Measurements from ENCODE around the gene ZMYND8.

Gene ZMYND8

DNA sequence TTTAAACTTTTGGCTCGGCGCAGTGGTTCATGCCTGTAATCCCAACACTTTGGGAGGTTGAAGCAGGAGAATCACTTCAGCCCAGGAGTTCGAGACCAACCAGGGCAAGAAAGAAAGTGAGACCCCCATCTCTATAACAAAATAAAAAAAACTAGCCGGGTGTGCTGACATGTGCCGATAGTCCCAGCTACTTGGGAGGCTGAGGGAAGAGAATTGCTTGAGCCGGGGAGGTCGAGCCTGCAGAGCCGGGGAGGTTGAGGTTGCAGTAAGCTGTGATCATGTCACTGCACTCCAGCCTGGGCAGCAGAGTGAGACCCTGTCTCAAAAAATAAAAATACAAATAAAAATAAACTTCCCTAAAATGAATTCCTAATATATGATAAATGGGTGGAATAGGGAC lies 50.4 kb downstream of the ZMYND8 start:
- Histone ChIP-seq H3K36me3 (ENCODE audit: control insufficient read depth, insufficient read depth, low read length) (peaks cover 24% of the 10 kb centered on the region), H3K4me3 (replicated peaks; ENCODE audit: low read depth, low read length) (no peak overlapping the region), H3K27me3 (replicated peaks; ENCODE audit: control insufficient read depth, insufficient read depth, low read length) (no peaks in the 10 kb centered on the region)
- TF ChIP-seq, protein P1, sequence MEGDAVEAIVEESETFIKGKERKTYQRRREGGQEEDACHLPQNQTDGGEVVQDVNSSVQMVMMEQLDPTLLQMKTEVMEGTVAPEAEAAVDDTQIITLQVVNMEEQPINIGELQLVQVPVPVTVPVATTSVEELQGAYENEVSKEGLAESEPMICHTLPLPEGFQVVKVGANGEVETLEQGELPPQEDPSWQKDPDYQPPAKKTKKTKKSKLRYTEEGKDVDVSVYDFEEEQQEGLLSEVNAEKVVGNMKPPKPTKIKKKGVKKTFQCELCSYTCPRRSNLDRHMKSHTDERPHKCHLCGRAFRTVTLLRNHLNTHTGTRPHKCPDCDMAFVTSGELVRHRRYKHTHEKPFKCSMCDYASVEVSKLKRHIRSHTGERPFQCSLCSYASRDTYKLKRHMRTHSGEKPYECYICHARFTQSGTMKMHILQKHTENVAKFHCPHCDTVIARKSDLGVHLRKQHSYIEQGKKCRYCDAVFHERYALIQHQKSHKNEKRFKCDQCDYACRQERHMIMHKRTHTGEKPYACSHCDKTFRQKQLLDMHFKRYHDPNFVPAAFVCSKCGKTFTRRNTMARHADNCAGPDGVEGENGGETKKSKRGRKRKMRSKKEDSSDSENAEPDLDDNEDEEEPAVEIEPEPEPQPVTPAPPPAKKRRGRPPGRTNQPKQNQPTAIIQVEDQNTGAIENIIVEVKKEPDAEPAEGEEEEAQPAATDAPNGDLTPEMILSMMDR (IDR thresholded peaks at IDR 0.05; ENCODE audit: insufficient read depth, low read length, poor library complexity, severe bottlenecking), result no peak
- no peak for DNase-seq (ENCODE audit: extremely low read depth, insufficient read length)

DNA sequence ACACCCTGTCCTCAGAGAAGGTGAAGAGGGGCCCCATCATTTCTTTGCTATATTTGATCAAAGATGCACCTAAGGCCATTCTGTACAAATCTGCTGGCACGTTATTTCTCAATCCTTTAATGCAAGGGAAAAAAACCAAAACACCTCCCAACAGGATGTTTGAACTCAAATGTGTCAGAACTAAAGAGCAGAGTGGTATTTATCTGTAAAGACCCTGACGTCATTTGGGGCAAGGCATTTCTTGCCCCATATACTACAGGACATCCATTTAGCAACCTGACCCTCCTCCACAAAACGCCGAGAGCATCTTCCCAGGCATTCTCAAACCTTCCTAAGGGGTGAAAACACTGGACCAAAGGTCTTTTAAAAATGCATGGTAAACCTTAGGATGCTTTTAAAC lies 50.8 kb downstream of the ZMYND8 start:
- Histone ChIP-seq H3K27me3 (replicated peaks; ENCODE audit: control insufficient read depth, insufficient read depth, low read length) (no peaks in the 10 kb centered on the region), H3K36me3 (ENCODE audit: control insufficient read depth, insufficient read depth, low read length) (peaks cover 23% of the 10 kb centered on the region), H3K4me3 (replicated peaks; ENCODE audit: low read depth, low read length) (no peak overlapping the region)
- no peak for DNase-seq (ENCODE audit: extremely low read depth, insufficient read length)
- TF ChIP-seq, protein P1 (IDR thresholded peaks at IDR 0.05; ENCODE audit: insufficient read depth, low read length, poor library complexity, severe bottlenecking), result no peak

DNA sequence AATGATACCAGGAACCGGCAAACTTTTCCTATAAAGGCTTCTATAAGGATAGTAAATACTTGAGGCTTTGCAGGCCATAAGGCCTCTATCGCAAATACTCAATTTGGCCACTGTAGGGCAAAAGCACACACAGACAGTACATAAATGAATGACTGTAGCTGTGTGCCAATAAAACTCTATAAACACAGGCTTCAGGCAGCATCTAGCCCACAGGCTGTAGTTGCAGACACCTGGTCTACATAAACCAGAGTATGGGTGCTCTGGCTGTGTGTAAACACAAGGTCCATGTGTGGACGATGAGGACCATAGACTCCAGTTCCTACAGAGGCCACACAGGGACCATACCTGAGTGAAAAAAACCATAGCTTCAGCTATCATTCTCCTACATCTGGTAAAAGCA lies 52.2 kb downstream of the ZMYND8 start:
- no peak for DNase-seq (ENCODE audit: extremely low read depth, insufficient read length)
- Histone ChIP-seq H3K4me3 (replicated peaks; ENCODE audit: low read depth, low read length) (no peak overlapping the region), H3K36me3 (ENCODE audit: control insufficient read depth, insufficient read depth, low read length) (peaks cover 24% of the 10 kb centered on the region), H3K27me3 (replicated peaks; ENCODE audit: control insufficient read depth, insufficient read depth, low read length) (no peaks in the 10 kb centered on the region)
- TF ChIP-seq, protein P1 (IDR thresholded peaks at IDR 0.05; ENCODE audit: insufficient read depth, low read length, poor library complexity, severe bottlenecking), result no peak

DNA sequence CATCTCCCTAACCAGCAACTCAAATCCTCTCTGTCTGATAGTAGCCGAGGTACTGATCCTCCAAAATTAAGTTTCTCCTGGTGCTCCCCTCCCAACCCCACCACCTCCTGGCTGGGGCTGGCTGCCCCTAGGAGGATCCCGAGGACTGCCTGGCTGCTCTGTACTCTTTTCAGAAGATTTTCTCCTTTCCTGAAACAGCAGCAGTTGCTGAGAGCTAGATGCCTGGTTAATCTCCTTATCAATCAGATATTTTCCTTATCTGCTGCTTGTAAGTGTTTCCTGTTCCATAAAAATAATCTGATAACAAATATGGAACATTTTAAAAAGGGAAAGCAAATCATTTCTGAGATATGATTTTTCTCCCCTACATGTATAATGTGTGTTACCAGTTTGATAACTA lies 52.8 kb downstream of the ZMYND8 start:
- no peak for DNase-seq (ENCODE audit: extremely low read depth, insufficient read length)
- H3K36me3 ChIP-seq (ENCODE audit: control insufficient read depth, insufficient read depth, low read length), result peaks cover 24% of the 10 kb centered on the region

DNA sequence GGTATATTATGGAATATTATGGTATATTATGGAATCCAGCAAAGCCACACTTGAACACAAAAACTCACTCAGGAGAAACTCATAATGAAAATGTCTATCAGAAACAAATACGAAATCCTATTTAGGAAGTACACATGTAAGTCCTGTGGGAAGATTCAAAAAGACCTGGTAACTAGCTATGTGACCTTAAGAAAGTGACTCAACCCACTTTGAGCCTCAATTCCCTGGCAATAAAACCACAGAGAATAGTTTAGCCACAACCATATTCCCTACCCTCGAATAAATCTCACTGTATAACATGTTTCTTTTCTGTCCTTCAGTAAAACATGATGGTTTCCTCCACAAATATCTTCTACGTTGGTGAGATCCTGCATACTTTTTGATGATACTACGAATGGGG lies 56.4 kb downstream of the ZMYND8 start:
- Histone ChIP-seq H3K4me3 (replicated peaks; ENCODE audit: low read depth, low read length) (no peak overlapping the region), H3K27me3 (replicated peaks; ENCODE audit: control insufficient read depth, insufficient read depth, low read length) (no peaks in the 10 kb centered on the region), H3K36me3 (ENCODE audit: control insufficient read depth, insufficient read depth, low read length) (peaks cover 31% of the 10 kb centered on the region)
- no peak for DNase-seq (ENCODE audit: extremely low read depth, insufficient read length)
- TF ChIP-seq, protein P1 (IDR thresholded peaks at IDR 0.05; ENCODE audit: insufficient read depth, low read length, poor library complexity, severe bottlenecking), result no peak

More for the DNA sequence above, 52.8 kb downstream of the ZMYND8 start:
- TF ChIP-seq, protein P1 (IDR thresholded peaks at IDR 0.05; ENCODE audit: insufficient read depth, low read length, poor library complexity, severe bottlenecking), result no peak
- no peak overlapping the region for H3K4me3 ChIP-seq (replicated peaks; ENCODE audit: low read depth, low read length)
- no peaks in the 10 kb centered on the region for H3K27me3 ChIP-seq (replicated peaks; ENCODE audit: control insufficient read depth, insufficient read depth, low read length)

DNA sequence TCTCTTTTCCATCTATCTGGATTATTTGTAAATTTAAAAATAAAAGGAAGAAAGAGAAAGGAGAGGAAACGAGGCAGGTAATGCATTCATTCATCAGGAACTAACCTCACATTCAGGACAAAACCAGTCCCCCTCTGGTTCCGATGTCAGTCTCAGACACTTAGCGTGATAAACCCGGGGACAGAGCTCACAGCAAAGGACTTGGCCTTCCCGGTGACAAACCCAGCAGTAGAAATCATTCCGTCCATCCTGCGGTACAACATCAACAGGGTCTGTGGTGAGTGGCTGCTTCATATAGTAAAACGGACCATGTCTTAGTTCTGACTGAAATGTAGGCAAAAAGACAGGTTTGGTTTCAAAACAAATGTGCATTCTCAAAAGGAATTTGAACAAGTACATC lies 57.9 kb downstream of the ZMYND8 start:
- TF ChIP-seq, protein P1 (IDR thresholded peaks at IDR 0.05; ENCODE audit: insufficient read depth, low read length, poor library complexity, severe bottlenecking), result no peak
- Histone ChIP-seq H3K36me3 (ENCODE audit: control insufficient read depth, insufficient read depth, low read length) (peaks cover 26% of the 10 kb centered on the region), H3K27me3 (replicated peaks; ENCODE audit: control insufficient read depth, insufficient read depth, low read length) (no peaks in the 10 kb centered on the region), H3K4me3 (replicated peaks; ENCODE audit: low read depth, low read length) (no peak overlapping the region)
- no peak for DNase-seq (ENCODE audit: extremely low read depth, insufficient read length)
